Prostate gland (tissue), 2 donors: ENCODE measurements around the gene ROCK1.

Source experiments
- POLR2A ChIP-seq: fragments of 450-650 bp; IDR thresholded peaks from one replicate; pipeline ENCODE4 v1.6.1; 2016; ENCODE audit warnings: antibody characterized with exemption, mild to moderate bottlenecking
- POLR2AphosphoS5 ChIP-seq: sonication (generic); formaldehyde crosslinking; IDR thresholded peaks from one replicate; pipeline ENCODE4 v1.6.1; 2017; ENCODE audit warnings: antibody characterized with exemption
- TF ChIP-seq, protein P1 (sequence below), 4 experiments: fragments of 200-600 bp in 2 of 4; fragments of 450-650 bp in 2 of 4; sonication (generic) in 2 of 4; IDR thresholded peaks; 1 replicate in 3 of 4; 2 replicates in 1 of 4; pipeline ENCODE4 v1.5.1; 2016 to 2019; ENCODE audit warnings: antibody characterized with exemption in 4 of 4, mild to moderate bottlenecking in 2 of 4, moderate library complexity in 2 of 4

DNA sequence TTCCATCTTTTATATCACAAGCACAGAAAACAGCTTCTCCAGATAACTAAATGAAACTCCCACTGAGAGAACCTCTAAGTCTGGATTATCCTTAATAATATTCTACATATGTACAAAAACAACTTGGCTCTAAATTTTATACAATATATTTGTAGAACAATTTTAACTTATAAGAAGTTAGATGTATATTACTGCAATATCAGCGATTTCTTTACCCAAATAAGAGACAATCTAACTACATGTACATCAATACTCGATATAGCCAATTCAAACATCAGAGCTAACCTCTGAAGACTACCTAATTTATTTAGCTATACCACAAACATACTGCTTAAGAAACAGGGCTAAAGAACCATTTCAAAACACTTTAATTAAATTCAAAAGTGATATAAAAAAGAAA lies 148.6 kb downstream of the ROCK1 start:
- TF ChIP-seq, protein P1, sequence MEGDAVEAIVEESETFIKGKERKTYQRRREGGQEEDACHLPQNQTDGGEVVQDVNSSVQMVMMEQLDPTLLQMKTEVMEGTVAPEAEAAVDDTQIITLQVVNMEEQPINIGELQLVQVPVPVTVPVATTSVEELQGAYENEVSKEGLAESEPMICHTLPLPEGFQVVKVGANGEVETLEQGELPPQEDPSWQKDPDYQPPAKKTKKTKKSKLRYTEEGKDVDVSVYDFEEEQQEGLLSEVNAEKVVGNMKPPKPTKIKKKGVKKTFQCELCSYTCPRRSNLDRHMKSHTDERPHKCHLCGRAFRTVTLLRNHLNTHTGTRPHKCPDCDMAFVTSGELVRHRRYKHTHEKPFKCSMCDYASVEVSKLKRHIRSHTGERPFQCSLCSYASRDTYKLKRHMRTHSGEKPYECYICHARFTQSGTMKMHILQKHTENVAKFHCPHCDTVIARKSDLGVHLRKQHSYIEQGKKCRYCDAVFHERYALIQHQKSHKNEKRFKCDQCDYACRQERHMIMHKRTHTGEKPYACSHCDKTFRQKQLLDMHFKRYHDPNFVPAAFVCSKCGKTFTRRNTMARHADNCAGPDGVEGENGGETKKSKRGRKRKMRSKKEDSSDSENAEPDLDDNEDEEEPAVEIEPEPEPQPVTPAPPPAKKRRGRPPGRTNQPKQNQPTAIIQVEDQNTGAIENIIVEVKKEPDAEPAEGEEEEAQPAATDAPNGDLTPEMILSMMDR (IDR thresholded peaks at IDR 0.05), result no peak
- TF ChIP-seq POLR2A (no peak), POLR2AphosphoS5 (no peak)
